HEK293 (cell line): ENCODE data around the gene HERPUD2.

ENCODE experiments used
- CTCF ChIA-PET: fragments of 350-600 bp; formaldehyde crosslinking; extraction: SDS; loops from one replicate; lab custom pipeline; 2021; ENCODE audit warnings: antibody characterized with exemption; lab: Yijun Ruan, JAX
- POLR2A ChIA-PET: fragments of 300-600 bp; formaldehyde crosslinking; extraction: SDS; loops from one replicate; lab custom pipeline; 2020; ENCODE audit warnings: antibody characterized with exemption, inconsistent platforms; lab: Yijun Ruan, JAX
- H3K27ac ChIP-seq: fragments of 200-500 bp; sonication (Bioruptor generic); 2 replicates; pipeline ENCODE4 v1.5.1; 2014; ENCODE audit warnings: low read depth, low read length, control low read depth, inconsistent platforms; ENCODE audit errors: extremely low read depth
- H3K36me3 ChIP-seq, 2 experiments: fragments of 200-500 bp in 1 of 2; sonication (Bioruptor generic) in 1 of 2; 1 replicate in 1 of 2; 2 replicates in 1 of 2; pipeline ENCODE4 v1.5.1; 2014 to 2017; ENCODE audit warnings: inconsistent platforms in 2 of 2, low read length in 2 of 2; ENCODE audit not compliant: control insufficient read depth in 2 of 2, insufficient read depth in 1 of 2
- H3K4me1 ChIP-seq: fragments of 200-500 bp; sonication (Bioruptor generic); 2 replicates; pipeline ENCODE4 v1.5.1; 2014; ENCODE audit warnings: mild to moderate bottlenecking, low read length, inconsistent platforms; ENCODE audit not compliant: control insufficient read depth, insufficient read depth
- H3K4me3 ChIP-seq: 2 replicates; pipeline ENCODE4 v1.5.1; 2011; ENCODE audit warnings: low read depth, mild to moderate bottlenecking, control low read depth, low read length, moderate library complexity
- H3K9me3 ChIP-seq: fragments of 200-500 bp; sonication (Bioruptor generic); 2 replicates; pipeline ENCODE4 v1.5.1; 2014; ENCODE audit warnings: low read depth, low read length, inconsistent platforms; ENCODE audit not compliant: control insufficient read depth, insufficient read depth
- BCL6B ChIP-seq: fragments of 450-650 bp; formaldehyde crosslinking; IDR thresholded peaks from 2 replicates; pipeline ENCODE4 v1.5.1; 2017; ENCODE audit warnings: missing biosample characterization, missing genetic modification characterization
- HIC1 ChIP-seq: fragments of 450-650 bp; formaldehyde crosslinking; IDR thresholded peaks from 2 replicates; pipeline ENCODE4 v1.5.1; 2016; ENCODE audit warnings: missing biosample characterization, missing genetic modification characterization
- KLF1 ChIP-seq: fragments of 450-650 bp; formaldehyde crosslinking; IDR thresholded peaks from 2 replicates; pipeline ENCODE4 v1.5.1; 2016; ENCODE audit warnings: missing biosample characterization, missing genetic modification characterization
- PRDM1 ChIP-seq: fragments of 450-650 bp; formaldehyde crosslinking; IDR thresholded peaks from 2 replicates; pipeline ENCODE4; 2016; ENCODE audit warnings: missing biosample characterization, missing genetic modification characterization
- RBAK ChIP-seq: fragments of 450-650 bp; formaldehyde crosslinking; IDR thresholded peaks from 2 replicates; pipeline ENCODE4 v1.5.1; 2016; ENCODE audit warnings: missing biosample characterization, missing genetic modification characterization
- SALL2 ChIP-seq: fragments of 450-650 bp; formaldehyde crosslinking; IDR thresholded peaks from 2 replicates; pipeline ENCODE4 v1.5.0; 2017; ENCODE audit warnings: missing biosample characterization, mild to moderate bottlenecking, missing genetic modification characterization, borderline replicate concordance
- TRIM28 ChIP-seq: IDR thresholded peaks from 2 replicates; pipeline ENCODE4 v1.6.1; 2011; ENCODE audit warnings: low read length, control low read depth, borderline replicate concordance
- YY1 ChIP-seq: fragments of 450-650 bp; formaldehyde crosslinking; IDR thresholded peaks from 2 replicates; pipeline ENCODE4 v1.5.1; 2018; ENCODE audit warnings: missing biosample characterization, missing genetic modification characterization
- ZBTB26 ChIP-seq: fragments of 450-650 bp; formaldehyde crosslinking; optimal IDR thresholded peaks from 2 replicates; pipeline ENCODE3; 2016; ENCODE audit warnings: missing biosample characterization, mild to moderate bottlenecking, missing genetic modification characterization
- ZFP37 ChIP-seq: fragments of 450-650 bp; formaldehyde crosslinking; IDR thresholded peaks from 2 replicates; pipeline ENCODE4 v1.5.1; 2016; ENCODE audit warnings: missing biosample characterization, missing genetic modification characterization
- ZFP69B ChIP-seq: fragments of 450-650 bp; formaldehyde crosslinking; IDR thresholded peaks from 2 replicates; pipeline ENCODE4 v1.5.1; 2016; ENCODE audit warnings: missing biosample characterization, missing genetic modification characterization
- ZNF121 ChIP-seq: fragments of 450-650 bp; formaldehyde crosslinking; IDR thresholded peaks from 2 replicates; pipeline ENCODE4 v1.5.1; 2016; ENCODE audit warnings: missing biosample characterization, missing genetic modification characterization
- ZNF155 ChIP-seq: fragments of 450-650 bp; formaldehyde crosslinking; IDR thresholded peaks from 2 replicates; pipeline ENCODE4 v1.5.1; 2016; ENCODE audit warnings: missing biosample characterization, missing genetic modification characterization
- ZNF239 ChIP-seq: fragments of 450-650 bp; formaldehyde crosslinking; IDR thresholded peaks from 2 replicates; pipeline ENCODE4 v1.5.1; 2016; ENCODE audit warnings: missing biosample characterization, missing genetic modification characterization
- ZNF280D ChIP-seq: fragments of 450-650 bp; formaldehyde crosslinking; IDR thresholded peaks from 2 replicates; pipeline ENCODE4 v1.5.1; 2016; ENCODE audit warnings: missing biosample characterization, missing genetic modification characterization
- ZNF423 ChIP-seq: fragments of 450-650 bp; formaldehyde crosslinking; IDR thresholded peaks from 2 replicates; pipeline ENCODE4 v1.5.1; 2016; ENCODE audit warnings: missing biosample characterization, missing genetic modification characterization
- ZNF488 ChIP-seq: fragments of 450-650 bp; formaldehyde crosslinking; IDR thresholded peaks from 2 replicates; pipeline ENCODE4 v1.5.1; 2016; ENCODE audit warnings: missing biosample characterization, missing genetic modification characterization
- ZNF501 ChIP-seq: fragments of 450-650 bp; formaldehyde crosslinking; IDR thresholded peaks from 2 replicates; pipeline ENCODE4 v1.5.1; 2016; ENCODE audit warnings: missing biosample characterization, missing genetic modification characterization
- ZNF610 ChIP-seq: fragments of 450-650 bp; formaldehyde crosslinking; IDR thresholded peaks from 2 replicates; pipeline ENCODE4 v1.5.1; 2016; ENCODE audit warnings: missing biosample characterization, missing genetic modification characterization, borderline replicate concordance
- ZNF623 ChIP-seq: fragments of 450-650 bp; formaldehyde crosslinking; IDR thresholded peaks from 2 replicates; pipeline ENCODE4 v1.5.1; 2016; ENCODE audit warnings: missing biosample characterization, missing genetic modification characterization
- ZNF837 ChIP-seq: fragments of 450-650 bp; formaldehyde crosslinking; IDR thresholded peaks from 2 replicates; pipeline ENCODE4 v1.5.1; 2016; ENCODE audit warnings: missing biosample characterization, missing genetic modification characterization

Gene HERPUD2

GRCh38 chr7:35605760-35606159 lies 89.2 kb downstream of the HERPUD2 start:
- ChIA-PET POLR2A (no interaction called here), CTCF (interaction anchor here (1.1 to 1.4 kb wide), 3 partner anchors 11 to 18 kb away, joined by 3 to 5 read pairs (median 3); no protein-coding TSS in a partner anchor)
- H3K36me3 ChIP-seq, result no peaks in the 10 kb centered on the region
- H3K27ac ChIP-seq, result no peak overlapping the region
- H3K9me3 ChIP-seq, result no peaks in the 10 kb centered on the region
- no peaks in the 10 kb centered on the region for H3K4me1 ChIP-seq
- no peak for TF ChIP-seq ZNF423 (tag by site-specific recombination)
- no peak for TF ChIP-seq ZNF623
- TF ChIP-seq ZNF610, result no peak
- TF ChIP-seq HIC1 (tag by site-specific recombination), result no peak
- no peak for TF ChIP-seq ZBTB26 (tag by site-specific recombination)
- no peak overlapping the region for H3K4me3 ChIP-seq

GRCh38 chr7:35604595-35604994 lies 90.3 kb downstream of the HERPUD2 start:
- CTCF ChIA-PET, result no interaction called here
- no peaks in the 10 kb centered on the region for H3K36me3 ChIP-seq
- POLR2A ChIA-PET, result no interaction called here

GRCh38 chr7:35599645-35600044 lies 95.3 kb downstream of the HERPUD2 start:
- H3K36me3 ChIP-seq, result no peaks in the 10 kb centered on the region
- H3K9me3 ChIP-seq, result no peaks in the 10 kb centered on the region
- H3K4me3 ChIP-seq, result no peak overlapping the region
- TF ChIP-seq SALL2 (tag by site-specific recombination) (no peak), TRIM28 (no peak), ZNF837 (tag by site-specific recombination) (no peak), ZNF280D (no peak), ZNF501 (tag by site-specific recombination) (no peak), ZNF488 (tag by site-specific recombination) (no peak), ZNF121 (tag by site-specific recombination) (no peak)
- TF ChIP-seq, all 188 proteins: peak for 0
- POLR2A ChIA-PET, result no interaction called here
- CTCF ChIA-PET, result interaction anchor here (0.9 to 1.1 kb wide), 2 partner anchors 24 to 38 kb away, joined by 3 read pairs; no protein-coding TSS in a partner anchor
- Histone ChIP-seq H3K27ac (no peak overlapping the region), H3K4me1 (0 out of 2 replicates have a peak, but pooled peaks cover 3% of the 10 kb centered on the region)

More at GRCh38 chr7:35604595-35604994, 90.3 kb downstream of the HERPUD2 start:
- Histone ChIP-seq H3K9me3 (no peaks in the 10 kb centered on the region), H3K4me3 (no peak overlapping the region), H3K27ac (no peak overlapping the region), H3K4me1 (no peaks in the 10 kb centered on the region)
- no peak for TF ChIP-seq ZFP69B (tag by site-specific recombination)
- TF ChIP-seq ZNF155 (tag by site-specific recombination), result no peak
- no peak for TF ChIP-seq PRDM1 (tag by site-specific recombination)
- no peak for TF ChIP-seq KLF1 (tag by site-specific recombination)
- TF ChIP-seq ZFP37 (tag by site-specific recombination), result no peak
- TF ChIP-seq BCL6B (tag by site-specific recombination), result no peak
- no peak for TF ChIP-seq ZNF239 (tag by site-specific recombination)
- no peak for TF ChIP-seq ZNF121 (tag by site-specific recombination)
- no peak for TF ChIP-seq RBAK
- TF ChIP-seq YY1, result no peak
